Measurements from ENCODE around the gene VPS16.

GRCh38 chr20:2865101-2865500 lies 24.6 kb downstream of the VPS16 start:
- TF ChIP-seq, protein P1, sequence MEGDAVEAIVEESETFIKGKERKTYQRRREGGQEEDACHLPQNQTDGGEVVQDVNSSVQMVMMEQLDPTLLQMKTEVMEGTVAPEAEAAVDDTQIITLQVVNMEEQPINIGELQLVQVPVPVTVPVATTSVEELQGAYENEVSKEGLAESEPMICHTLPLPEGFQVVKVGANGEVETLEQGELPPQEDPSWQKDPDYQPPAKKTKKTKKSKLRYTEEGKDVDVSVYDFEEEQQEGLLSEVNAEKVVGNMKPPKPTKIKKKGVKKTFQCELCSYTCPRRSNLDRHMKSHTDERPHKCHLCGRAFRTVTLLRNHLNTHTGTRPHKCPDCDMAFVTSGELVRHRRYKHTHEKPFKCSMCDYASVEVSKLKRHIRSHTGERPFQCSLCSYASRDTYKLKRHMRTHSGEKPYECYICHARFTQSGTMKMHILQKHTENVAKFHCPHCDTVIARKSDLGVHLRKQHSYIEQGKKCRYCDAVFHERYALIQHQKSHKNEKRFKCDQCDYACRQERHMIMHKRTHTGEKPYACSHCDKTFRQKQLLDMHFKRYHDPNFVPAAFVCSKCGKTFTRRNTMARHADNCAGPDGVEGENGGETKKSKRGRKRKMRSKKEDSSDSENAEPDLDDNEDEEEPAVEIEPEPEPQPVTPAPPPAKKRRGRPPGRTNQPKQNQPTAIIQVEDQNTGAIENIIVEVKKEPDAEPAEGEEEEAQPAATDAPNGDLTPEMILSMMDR (conservative IDR thresholded peaks at IDR 0.05 in 1 of 2, IDR thresholded peaks at IDR 0.05 in 1 of 2; ENCODE audit: low read depth in 1 of 2, low read length in 2 of 2), result no peak
- no peak for TF ChIP-seq EZH2 (IDR thresholded peaks at IDR 0.05; ENCODE audit: low read length, missing control alignments)

Data from fibroblast of lung (primary cell).